Measurements from ENCODE around the gene PRPF19.
"Not testable (repeated sequence)": the region's sequence is repeated elsewhere in the genome, so short reads cannot be mapped to it uniquely, and the experiment has no call there.

The PRPF19 gene

GRCh38 chr11:60910281-60910687 is 3.9 kb upstream of the PRPF19 start:
- in situ Hi-C loops (cut with HindIII; ENCODE audit: low sequenced_read_pairs), result no loop called here

- in situ Hi-C loops (cut with HindIII; ENCODE audit: low sequenced_read_pairs), result not testable (repeated sequence)
Measured at GRCh38 chr11:60909680-60910280, 3.4 kb upstream of the PRPF19 start.

GRCh38 chr11:60908803-60909202 is 2.4 kb upstream of the PRPF19 start:
- in situ Hi-C loops (cut with HindIII; ENCODE audit: low sequenced_read_pairs), result no loop called here

GRCh38 chr11:60905551-60906113 is 753 bp downstream of the PRPF19 start:
- in situ Hi-C loops (cut with HindIII; ENCODE audit: low sequenced_read_pairs), result no loop called here

- in situ Hi-C loops (cut with HindIII; ENCODE audit: low sequenced_read_pairs), result no loop called here
Measured at GRCh38 chr11:60905047-60905446, 1.3 kb downstream of the PRPF19 start.

GRCh38 chr11:60902625-60903024 is 3.8 kb downstream of the PRPF19 start:
- in situ Hi-C loops (cut with HindIII; ENCODE audit: low sequenced_read_pairs), result loop anchor here (5.0 kb wide), 1 partner anchor 35 kb away; the partner anchor contains the start of gene ZP1

- in situ Hi-C loops (cut with HindIII; ENCODE audit: low sequenced_read_pairs), result loop anchor here (5.0 kb wide), 1 partner anchor 34 kb away; the partner anchor contains the start of gene ZP1
Measured at GRCh38 chr11:60900673-60901404, 5.5 kb downstream of the PRPF19 start.

GRCh38 chr11:60899977-60900376 is 6.4 kb downstream of the PRPF19 start:
- in situ Hi-C loops (cut with HindIII; ENCODE audit: low sequenced_read_pairs), result loop anchor here (5.0 kb wide), 3 partner anchors 33 to 128 kb away; partner anchors contain the start of gene ZP1

GRCh38 chr11:60899046-60899936 is 7.1 kb downstream of the PRPF19 start:
- in situ Hi-C loops (cut with HindIII; ENCODE audit: low sequenced_read_pairs), result loop anchor here (5.0 kb wide), 2 partner anchors 72 to 127 kb away; no protein-coding TSS in a partner anchor

- in situ Hi-C loops (cut with HindIII; ENCODE audit: low sequenced_read_pairs), result loop anchor here (5.0 kb wide), 2 partner anchors 70 to 125 kb away; no protein-coding TSS in a partner anchor
Measured at GRCh38 chr11:60897496-60897895, 8.9 kb downstream of the PRPF19 start.

- in situ Hi-C loops (cut with HindIII; ENCODE audit: low sequenced_read_pairs), result loop anchor here (5.0 kb wide), 2 partner anchors 68 to 123 kb away; no protein-coding TSS in a partner anchor
Measured at GRCh38 chr11:60895687-60896086, 10.7 kb downstream of the PRPF19 start.

- in situ Hi-C loops (cut with HindIII; ENCODE audit: low sequenced_read_pairs), result no loop called here
Measured at GRCh38 chr11:60891103-60891741, 15.2 kb downstream of the PRPF19 start.

- in situ Hi-C loops (cut with HindIII; ENCODE audit: low sequenced_read_pairs), result no loop called here
Measured at GRCh38 chr11:60890696-60891095, 15.7 kb downstream of the PRPF19 start.

GRCh38 chr11:60889869-60890311 is 16.5 kb downstream of the PRPF19 start:
- in situ Hi-C loops (cut with HindIII; ENCODE audit: low sequenced_read_pairs), result no loop called here

- in situ Hi-C loops (cut with HindIII; ENCODE audit: low sequenced_read_pairs), result no loop called here
Measured at GRCh38 chr11:60887556-60887955, 18.8 kb downstream of the PRPF19 start.

- in situ Hi-C loops (cut with HindIII; ENCODE audit: low sequenced_read_pairs), result no loop called here
Measured at GRCh38 chr11:60880643-60881282, 25.6 kb downstream of the PRPF19 start.

- in situ Hi-C loops (cut with HindIII; ENCODE audit: low sequenced_read_pairs), result no loop called here
Measured at GRCh38 chr11:60879971-60880588, 26.3 kb downstream of the PRPF19 start.

- in situ Hi-C loops (cut with HindIII; ENCODE audit: low sequenced_read_pairs), result no loop called here
Measured at GRCh38 chr11:60879104-60879503, 27.3 kb downstream of the PRPF19 start.
